Body of pancreas (tissue), 4 donors: Measurements from ENCODE around the gene ATOH8.

Experiments used
- POLR2A ChIP-seq, 3 donors: fragments of 450-650 bp; IDR thresholded peaks; one replicate each; pipeline ENCODE4 v1.6.1; 2016; ENCODE audit warnings: antibody characterized with exemption in 3 of 3, mild to moderate bottlenecking in 2 of 3
- TF ChIP-seq, protein P1 (sequence below), 7 experiments: fragments of 450-650 bp in 4 of 7; fragments of 200-600 bp in 3 of 7; sonication (generic) in 3 of 7; IDR thresholded peaks; one replicate each; pipeline ENCODE4 v1.5.1; 2016 to 2019; ENCODE audit warnings: antibody characterized with exemption in 7 of 7

DNA sequence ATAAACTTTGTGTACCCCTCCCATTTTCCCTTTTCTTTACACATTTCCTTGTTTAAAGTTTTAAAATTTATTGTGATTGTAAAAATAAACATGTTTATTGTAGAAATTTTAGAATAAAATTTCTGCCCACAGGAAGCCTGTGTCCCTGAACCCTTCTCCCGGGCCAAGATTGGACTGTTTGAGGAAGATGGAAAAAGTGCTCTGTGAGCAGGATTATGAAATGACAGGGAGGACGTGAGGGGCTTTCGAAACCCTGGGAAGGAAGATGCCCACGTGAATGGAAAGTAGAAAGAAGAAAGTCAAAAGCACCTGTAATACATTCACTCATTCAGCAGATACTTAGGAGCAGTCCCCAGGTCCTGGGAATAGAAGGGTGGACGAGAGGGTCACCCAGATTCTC lies 25.4 kb upstream of the ATOH8 start:
- TF ChIP-seq, protein P1, sequence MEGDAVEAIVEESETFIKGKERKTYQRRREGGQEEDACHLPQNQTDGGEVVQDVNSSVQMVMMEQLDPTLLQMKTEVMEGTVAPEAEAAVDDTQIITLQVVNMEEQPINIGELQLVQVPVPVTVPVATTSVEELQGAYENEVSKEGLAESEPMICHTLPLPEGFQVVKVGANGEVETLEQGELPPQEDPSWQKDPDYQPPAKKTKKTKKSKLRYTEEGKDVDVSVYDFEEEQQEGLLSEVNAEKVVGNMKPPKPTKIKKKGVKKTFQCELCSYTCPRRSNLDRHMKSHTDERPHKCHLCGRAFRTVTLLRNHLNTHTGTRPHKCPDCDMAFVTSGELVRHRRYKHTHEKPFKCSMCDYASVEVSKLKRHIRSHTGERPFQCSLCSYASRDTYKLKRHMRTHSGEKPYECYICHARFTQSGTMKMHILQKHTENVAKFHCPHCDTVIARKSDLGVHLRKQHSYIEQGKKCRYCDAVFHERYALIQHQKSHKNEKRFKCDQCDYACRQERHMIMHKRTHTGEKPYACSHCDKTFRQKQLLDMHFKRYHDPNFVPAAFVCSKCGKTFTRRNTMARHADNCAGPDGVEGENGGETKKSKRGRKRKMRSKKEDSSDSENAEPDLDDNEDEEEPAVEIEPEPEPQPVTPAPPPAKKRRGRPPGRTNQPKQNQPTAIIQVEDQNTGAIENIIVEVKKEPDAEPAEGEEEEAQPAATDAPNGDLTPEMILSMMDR (IDR thresholded peaks at IDR 0.05), result no peak
- no peak for TF ChIP-seq POLR2A (IDR thresholded peaks at IDR 0.05)
